Keratinocyte (primary cell): ENCODE measurements around the gene SUPT6H. TPM values are rescaled to one million over a fixed set of nuclear protein-coding genes. Genes with fewer than 3 reads are reported as not detected.

Source experiments
- DNase-seq: peaks from one replicate; pipeline ENCODE4 v3.0.0-alpha.2; 2011; ENCODE audit warnings: low read depth, missing footprints, low spot score
- FAIRE-seq: peaks from 2 replicates; lab custom pipeline; 2011; peaks lifted over from hg19 to GRCh38; lab: Jason Lieb, UNC
- H2AFZ ChIP-seq: 2 replicates; pipeline ENCODE4 v1.6.0; 2012; ENCODE audit warnings: low read length, control low read depth, inconsistent platforms; ENCODE audit not compliant: control insufficient read depth
- H3K27ac ChIP-seq: 2 replicates; pipeline ENCODE4 v1.5.1; 2011; ENCODE audit warnings: low read length; ENCODE audit not compliant: control insufficient read depth, insufficient read depth
- H3K27me3 ChIP-seq: 3 replicates; pipeline ENCODE4 v1.6.0; 2011; ENCODE audit warnings: low read length; ENCODE audit not compliant: control insufficient read depth, insufficient read depth; ENCODE audit errors: extremely low read depth
- H3K36me3 ChIP-seq, 2 experiments: 2 replicates in 1 of 2; 3 replicates in 1 of 2; pipeline ENCODE4 v1.5.1; 2011; ENCODE audit warnings: low read length in 2 of 2, mild to moderate bottlenecking in 1 of 2; ENCODE audit not compliant: control insufficient read depth in 2 of 2, insufficient read depth in 2 of 2; ENCODE audit errors: extremely low read depth in 1 of 2
- H3K4me1 ChIP-seq: 3 replicates; pipeline ENCODE4 v1.5.1; 2011; ENCODE audit warnings: low read length; ENCODE audit not compliant: control insufficient read depth, insufficient read depth; ENCODE audit errors: extremely low read depth
- H3K4me2 ChIP-seq: 3 replicates; pipeline ENCODE4 v1.6.0; 2011; ENCODE audit warnings: low read depth, low read length; ENCODE audit not compliant: control insufficient read depth, insufficient read depth; ENCODE audit errors: extremely low read depth
- H3K4me3 ChIP-seq, 3 experiments: fragments of 200-600 bp in 1 of 3; sonication (generic) in 1 of 3; 2 replicates in 2 of 3; 3 replicates in 1 of 3; pipeline ENCODE4 v1.5.1; 2011 to 2016; ENCODE audit warnings: low read length in 3 of 3, mild to moderate bottlenecking in 3 of 3, control low read depth in 2 of 3, inconsistent platforms in 1 of 3, low read depth in 1 of 3, mixed read lengths in 1 of 3, mixed run types in 1 of 3, moderate library complexity in 1 of 3; ENCODE audit not compliant: control insufficient read depth in 2 of 3, insufficient read depth in 2 of 3; ENCODE audit errors: extremely low read depth in 1 of 3
- H3K79me2 ChIP-seq: 2 replicates; pipeline ENCODE4 v1.6.0; 2012; ENCODE audit warnings: low read length; ENCODE audit not compliant: control insufficient read depth, insufficient read depth
- H3K9ac ChIP-seq: 3 replicates; pipeline ENCODE4 v1.6.0; 2011; ENCODE audit warnings: low read length; ENCODE audit not compliant: control insufficient read depth, insufficient read depth; ENCODE audit errors: extremely low read depth
- H3K9me1 ChIP-seq: 3 replicates; pipeline ENCODE4 v1.6.0; 2011; ENCODE audit warnings: low read length; ENCODE audit not compliant: control insufficient read depth, insufficient read depth; ENCODE audit errors: extremely low read depth
- H3K9me3 ChIP-seq: 2 replicates; pipeline ENCODE4 v1.5.1; 2012; ENCODE audit warnings: low read depth, low read length; ENCODE audit not compliant: control insufficient read depth
- H4K20me1 ChIP-seq: 3 replicates; pipeline ENCODE4 v1.6.0; 2011; ENCODE audit warnings: low read length; ENCODE audit not compliant: control insufficient read depth, insufficient read depth; ENCODE audit errors: extremely low read depth
- CTCF ChIP-seq, 3 experiments: IDR thresholded peaks in 1 of 3; conservative IDR thresholded peaks in 1 of 3; optimal IDR thresholded peaks in 1 of 3; 2 replicates in 2 of 3; 3 replicates in 1 of 3; pipeline versions ENCODE3 to v1.5.1; 2011; ENCODE audit warnings: low read length in 3 of 3, mild to moderate bottlenecking in 3 of 3, moderate library complexity in 2 of 3, control low read depth in 1 of 3, inconsistent platforms in 1 of 3; ENCODE audit not compliant: insufficient read depth in 2 of 3; ENCODE audit errors: extremely low read depth in 1 of 3
- EZH2 ChIP-seq: IDR thresholded peaks from one replicate; pipeline ENCODE4 v1.6.1; 2012; ENCODE audit warnings: inconsistent platforms, mild to moderate bottlenecking, low read length, moderate library complexity
- dilution Hi-C: fragments of 300-500 bp; cut with MboI; formaldehyde crosslinking; loops from one replicate; pipeline ENCODE4 v1.7.0; 2020; ENCODE audit warnings: low sequenced_read_pairs; ENCODE audit not compliant: extremely low pct_ligation_motif_present
- polyA plus RNA-seq, 5 experiments: library from polyadenylated mRNA; depleted of rRNA in 3 of 5; stranded (reverse) in 3 of 5; stranded (forward) in 1 of 5; unstranded in 1 of 5; fragments of >200 nt; gene quantifications; 1 replicate in 1 of 5; 2 replicates in 3 of 5; 3 replicates in 1 of 5; pipeline versions ENCODE4 v1.2.1 to v1.2.3, GENCODE V29; 2011 to 2012; ENCODE audit warnings: missing spikeins in 2 of 5, low read depth in 1 of 5, low replicate concordance in 1 of 5

SUPT6H gene
- polyA plus RNA-seq, 1 donor (not counting 4 experiments of a cell fraction or from before 2014, with no cell fraction given): 32.1 TPM

- dilution Hi-C loops: no loop called here
- H3K4me3 ChIP-seq: peak overlapping the region; percentile 88 to 98 (median 89)
- H2AFZ ChIP-seq: no peak overlapping the region
- TF ChIP-seq EZH2 (no peak), CTCF (optimal IDR thresholded peaks at IDR 0.05 in 1 of 3, IDR thresholded peaks at IDR 0.05 in 1 of 3, conservative IDR thresholded peaks at IDR 0.05 in 1 of 3; ENCODE audit: extremely low read depth in 1 of 3, insufficient read depth in 2 of 3, low read length in 3 of 3) (no peak)
- no peaks in the 10 kb centered on the region for H3K27me3 ChIP-seq
- peaks cover 62% of the 10 kb centered on the region for H3K79me2 ChIP-seq
- H3K27ac ChIP-seq: peak overlapping the region; percentile 91
- peak overlapping the region; percentile 87 for H3K4me2 ChIP-seq
- FAIRE-seq: peak; percentile 65
- H4K20me1 ChIP-seq: peaks cover 39% of the 10 kb centered on the region
- H3K9me3 ChIP-seq: peaks cover 3% of the 10 kb centered on the region
- H3K4me1 ChIP-seq: peaks cover 36% of the 10 kb centered on the region
- H3K9ac ChIP-seq: peak overlapping the region; percentile 96
- H3K36me3 ChIP-seq: peaks cover 33 to 41% of the 10 kb centered on the region in 2 experiments
- H3K9me1 ChIP-seq: peaks cover 7% of the 10 kb centered on the region
- DNase-seq: peak; percentile 77
Measured at GRCh38 chr17:28745786-28746411, 83.9 kb downstream of the SUPT6H start.

- no peak overlapping the region for H2AFZ ChIP-seq
- H3K36me3 ChIP-seq: peaks cover 38 to 48% of the 10 kb centered on the region in 2 experiments
- peaks cover 41% of the 10 kb centered on the region for H4K20me1 ChIP-seq
- dilution Hi-C loops: no loop called here
- FAIRE-seq (no peak), DNase-seq (no peak)
- peaks cover 7% of the 10 kb centered on the region for H3K9me1 ChIP-seq
- peak overlapping the region; percentile 87 for H3K4me2 ChIP-seq
- peak overlapping the region; percentile 88 to 98 (median 89) for H3K4me3 ChIP-seq
- H3K9me3 ChIP-seq: no peaks in the 10 kb centered on the region
- H3K27ac ChIP-seq: peak overlapping the region; percentile 91
- peaks cover 64% of the 10 kb centered on the region for H3K79me2 ChIP-seq
- peaks cover 36% of the 10 kb centered on the region for H3K4me1 ChIP-seq
- TF ChIP-seq EZH2 (no peak), CTCF (optimal IDR thresholded peaks at IDR 0.05 in 1 of 3, IDR thresholded peaks at IDR 0.05 in 1 of 3, conservative IDR thresholded peaks at IDR 0.05 in 1 of 3; ENCODE audit: extremely low read depth in 1 of 3, insufficient read depth in 2 of 3, low read length in 3 of 3) (no peak)
- H3K27me3 ChIP-seq: no peaks in the 10 kb centered on the region
- peak overlapping the region; percentile 96 for H3K9ac ChIP-seq
Measured at GRCh38 chr17:28746611-28747050, 84.6 kb downstream of the SUPT6H start.
